NCI-H2171 (cell line): Measurements from ENCODE around the gene PCIF1.
"Not testable (repeated sequence)": the region's sequence is repeated elsewhere in the genome, so short reads cannot be mapped to it uniquely, and the experiment has no call there.

Experiments used
- DNase-seq: peaks from one replicate; lab custom pipeline; 2025; lab: John Stamatoyannopoulos, UW

Gene PCIF1

GRCh38 chr20:45947110-45947866 is 12.8 kb downstream of the PCIF1 start:
- no peak for DNase-seq

GRCh38 chr20:45948261-45948733 is 13.8 kb downstream of the PCIF1 start:
- DNase-seq: no peak

GRCh38 chr20:45948742-45949541 is 14.5 kb downstream of the PCIF1 start:
- no peak for DNase-seq

GRCh38 chr20:45949542-45950329 is 15.3 kb downstream of the PCIF1 start:
- no peak for DNase-seq

- DNase-seq: no peak
These were observed 15.8 kb downstream of the PCIF1 start for GRCh38 chr20:45950330-45950646.

- DNase-seq: no peak
These were observed 17.7 kb downstream of the PCIF1 start for GRCh38 chr20:45951925-45952834.

- DNase-seq: no peak
These were observed 18.4 kb downstream of the PCIF1 start for GRCh38 chr20:45952861-45953260.

GRCh38 chr20:45953672-45954071 is 19.2 kb downstream of the PCIF1 start:
- no peak for DNase-seq

GRCh38 chr20:45956326-45956725 is 21.8 kb downstream of the PCIF1 start:
- DNase-seq: not testable (repeated sequence)

- no peak for DNase-seq
These were observed 22.8 kb downstream of the PCIF1 start for GRCh38 chr20:45957021-45957941.

- DNase-seq: no peak
These were observed 24.1 kb downstream of the PCIF1 start for GRCh38 chr20:45958593-45958992.

- DNase-seq: no peak
These were observed 24.6 kb downstream of the PCIF1 start for GRCh38 chr20:45959126-45959525.

GRCh38 chr20:45959956-45960630 is 25.6 kb downstream of the PCIF1 start:
- DNase-seq: no peak

GRCh38 chr20:45962031-45962755 is 27.7 kb downstream of the PCIF1 start:
- no peak for DNase-seq

GRCh38 chr20:45963059-45964005 is 28.8 kb downstream of the PCIF1 start:
- DNase-seq: peak; percentile 54

GRCh38 chr20:45964006-45964400 is 29.5 kb downstream of the PCIF1 start:
- no peak for DNase-seq

- no peak for DNase-seq
These were observed 30.9 kb downstream of the PCIF1 start for GRCh38 chr20:45965169-45966002.
